CD4-positive, alpha-beta T cell treated with Interferon gamma for 1 hour (primary cell): Measurements from ENCODE around the gene WDR53.
"Not testable (repeated sequence)": the region's sequence is repeated elsewhere in the genome, so short reads cannot be mapped to it uniquely, and the experiment has no call there.

Source experiments
- DNase-seq: peaks from one replicate; pipeline ENCODE4 v3.0.0-alpha.2; 2020

Gene WDR53

GRCh38 chr3:196557236-196557635 is 11.1 kb downstream of the WDR53 start:
- no peak for DNase-seq

- no peak for DNase-seq
These were observed 13.1 kb downstream of the WDR53 start for GRCh38 chr3:196555295-196555694.

- DNase-seq = no peak
These were observed 14.1 kb downstream of the WDR53 start for GRCh38 chr3:196554205-196554604.

- no peak for DNase-seq
These were observed 14.8 kb downstream of the WDR53 start for GRCh38 chr3:196553551-196553950.

- DNase-seq = no peak
These were observed 16.1 kb downstream of the WDR53 start for GRCh38 chr3:196552253-196552652.

GRCh38 chr3:196550172-196550571 is 18.2 kb downstream of the WDR53 start:
- not testable (repeated sequence) for DNase-seq

- DNase-seq = not testable (repeated sequence)
These were observed 19.0 kb downstream of the WDR53 start for GRCh38 chr3:196549312-196549711.

GRCh38 chr3:196547067-196547466 is 21.3 kb downstream of the WDR53 start:
- DNase-seq = no peak

GRCh38 chr3:196546537-196546936 is 21.8 kb downstream of the WDR53 start:
- DNase-seq = no peak

- DNase-seq = no peak
These were observed 23.8 kb downstream of the WDR53 start for GRCh38 chr3:196544491-196544992.

DNA sequence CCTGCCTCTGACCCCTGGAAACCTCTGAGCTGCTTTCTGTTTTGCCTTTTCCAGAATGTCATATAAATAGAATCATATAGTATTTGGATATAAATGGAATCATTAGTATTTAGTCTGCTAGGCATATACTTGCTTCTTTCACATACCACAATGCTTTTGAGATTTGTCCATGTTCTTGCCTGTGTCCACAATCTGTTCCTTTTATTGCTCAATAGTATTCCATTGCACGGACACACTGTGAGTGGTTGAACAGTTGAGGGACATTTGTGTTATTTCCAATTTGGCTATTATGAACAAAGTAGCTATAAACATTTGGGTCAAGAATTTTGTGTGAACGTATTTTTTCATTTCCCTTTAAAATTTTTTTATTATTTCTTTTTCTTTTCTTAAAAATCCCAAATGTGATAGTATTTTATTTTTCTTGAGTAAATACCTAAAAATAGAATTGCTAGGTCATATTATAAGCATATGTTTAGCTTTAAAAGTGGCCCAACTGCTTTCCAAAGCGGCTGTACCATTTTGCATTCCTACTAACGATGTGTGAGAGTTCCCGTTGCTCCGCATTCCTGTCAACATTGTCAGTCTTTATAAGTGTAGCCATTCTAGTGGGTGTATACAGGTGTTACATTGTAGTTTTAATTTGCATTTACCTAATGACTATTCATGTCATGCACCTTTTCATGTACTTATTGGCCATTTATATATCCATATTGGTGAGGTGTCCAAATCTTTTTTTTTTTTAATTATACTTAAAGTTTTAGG is 26.5 kb downstream of the WDR53 start:
- DNase-seq = no peak

- peak; percentile 8 for DNase-seq
These were observed 30.9 kb downstream of the WDR53 start for GRCh38 chr3:196537319-196537984.

DNA sequence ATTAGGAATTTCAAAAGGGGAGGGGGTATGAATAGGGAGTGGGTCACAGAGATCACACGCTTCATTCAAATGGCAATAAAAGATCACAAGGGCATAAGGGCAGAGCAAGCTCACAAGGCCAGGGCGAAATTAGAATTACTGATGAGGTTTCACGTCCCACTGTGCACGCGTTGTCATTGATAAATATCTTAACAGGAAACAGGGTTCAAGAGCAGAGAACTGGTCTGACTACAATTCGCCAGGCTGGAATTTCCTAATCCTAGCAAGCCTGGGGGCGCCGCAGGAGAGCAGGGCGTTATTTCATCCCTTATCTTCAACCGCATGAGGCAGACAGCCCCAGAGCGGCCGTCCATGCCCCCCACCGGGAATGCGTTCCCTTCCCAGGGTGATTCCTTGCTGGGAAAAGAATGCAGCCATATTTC is 35.1 kb downstream of the WDR53 start:
- no peak for DNase-seq

DNA sequence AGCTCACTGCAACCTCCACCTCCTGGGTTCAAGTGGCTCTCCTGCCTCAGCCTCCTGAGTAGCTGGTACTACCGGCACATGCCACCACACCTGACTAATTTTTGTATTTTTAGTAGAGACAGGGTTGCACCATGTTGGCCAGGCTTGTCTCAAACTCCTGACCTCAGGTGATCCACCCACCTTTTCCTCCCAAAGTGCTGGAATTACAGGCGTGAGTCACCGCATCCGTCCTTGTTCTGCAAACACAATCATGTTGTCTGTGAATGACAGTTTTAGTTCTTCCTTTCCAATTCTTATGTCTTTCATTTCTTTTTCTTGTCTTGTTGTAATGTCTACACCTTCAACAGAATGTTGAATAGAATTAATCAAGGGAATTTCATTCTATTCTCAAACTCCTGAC is 36.9 kb downstream of the WDR53 start:
- no peak for DNase-seq

GRCh38 chr3:196528639-196529233 is 39.6 kb downstream of the WDR53 start:
- DNase-seq = peak; percentile 60

GRCh38 chr3:196525141-196525540 is 43.2 kb downstream of the WDR53 start:
- no peak for DNase-seq

GRCh38 chr3:196524527-196524926 is 43.8 kb downstream of the WDR53 start:
- no peak for DNase-seq

GRCh38 chr3:196523841-196524240 is 44.5 kb downstream of the WDR53 start:
- no peak for DNase-seq

- DNase-seq = not testable (repeated sequence)
These were observed 47.1 kb downstream of the WDR53 start for GRCh38 chr3:196521291-196521690.

DNA sequence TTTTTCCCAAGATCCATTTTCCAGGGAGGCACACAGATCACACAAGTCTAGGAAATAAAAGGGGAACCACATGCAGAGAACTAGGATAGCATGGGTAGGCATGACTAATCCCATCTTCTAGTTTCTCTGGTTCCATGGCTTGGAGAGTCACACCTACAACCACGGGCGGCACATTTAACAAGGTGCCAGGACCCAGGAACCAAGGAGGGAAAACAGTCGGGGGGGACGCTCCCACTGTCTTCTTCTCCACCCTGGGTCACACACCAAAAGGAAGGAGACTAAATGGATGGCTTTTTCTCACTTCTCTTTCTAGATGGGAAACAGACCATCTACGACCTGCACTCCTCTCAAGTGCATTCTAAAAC is 48.7 kb downstream of the WDR53 start:
- DNase-seq = no peak

DNA sequence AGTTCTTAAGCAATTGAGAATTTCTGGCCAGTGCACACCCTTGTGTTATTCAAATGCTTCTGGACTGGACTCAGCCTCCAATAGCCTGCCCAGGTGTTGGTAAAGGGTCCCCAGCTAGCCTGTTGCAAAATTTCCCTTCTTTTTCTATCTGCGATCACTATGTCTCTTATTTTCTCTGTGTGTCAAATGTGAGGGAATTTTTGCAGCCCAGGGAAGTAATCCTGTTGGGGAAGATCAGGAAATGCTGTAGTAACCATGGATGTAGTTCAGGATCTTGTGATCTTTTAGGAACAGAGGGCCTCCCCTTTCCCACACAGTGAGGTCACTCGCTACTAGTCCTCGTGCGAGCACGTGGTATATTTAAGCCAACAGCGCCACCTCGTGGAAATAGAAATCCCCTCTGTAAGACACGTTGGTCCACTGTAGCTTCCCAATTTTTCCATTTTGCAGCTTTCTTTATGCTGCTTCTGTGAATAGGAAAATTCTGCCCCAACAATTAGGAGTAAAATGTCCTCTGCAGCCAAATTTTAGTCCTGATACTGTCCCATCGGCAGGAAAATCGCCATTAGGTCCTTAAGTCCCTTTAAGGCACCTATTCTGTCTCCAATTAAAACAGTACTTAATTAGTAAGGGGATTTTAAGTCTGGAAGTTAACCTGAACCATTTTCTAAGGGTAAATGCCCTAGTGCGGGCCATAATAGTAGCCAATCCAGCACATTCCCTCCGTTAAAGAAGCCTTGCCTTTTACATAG is 49.2 kb downstream of the WDR53 start:
- peak; percentile 26 for DNase-seq

DNA sequence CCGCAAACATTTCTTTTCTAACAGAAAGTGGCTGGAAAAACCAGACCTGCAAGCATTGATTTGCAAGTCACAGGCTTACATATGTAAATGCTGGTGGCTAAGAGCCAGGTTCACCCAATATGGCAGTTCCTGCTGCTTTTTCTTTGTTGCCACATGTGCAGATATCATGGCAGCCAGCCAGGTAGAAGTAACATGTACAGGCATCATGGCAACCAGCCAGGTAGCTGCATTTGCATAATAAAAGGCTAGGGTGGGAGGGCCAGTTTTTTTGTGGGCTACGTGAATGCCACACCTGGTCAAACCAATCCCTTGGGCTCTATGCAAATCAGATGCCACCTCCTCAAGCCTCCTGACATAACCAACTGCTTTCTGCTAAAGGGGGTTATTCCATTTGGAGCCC is 50.4 kb downstream of the WDR53 start:
- no peak for DNase-seq

DNA sequence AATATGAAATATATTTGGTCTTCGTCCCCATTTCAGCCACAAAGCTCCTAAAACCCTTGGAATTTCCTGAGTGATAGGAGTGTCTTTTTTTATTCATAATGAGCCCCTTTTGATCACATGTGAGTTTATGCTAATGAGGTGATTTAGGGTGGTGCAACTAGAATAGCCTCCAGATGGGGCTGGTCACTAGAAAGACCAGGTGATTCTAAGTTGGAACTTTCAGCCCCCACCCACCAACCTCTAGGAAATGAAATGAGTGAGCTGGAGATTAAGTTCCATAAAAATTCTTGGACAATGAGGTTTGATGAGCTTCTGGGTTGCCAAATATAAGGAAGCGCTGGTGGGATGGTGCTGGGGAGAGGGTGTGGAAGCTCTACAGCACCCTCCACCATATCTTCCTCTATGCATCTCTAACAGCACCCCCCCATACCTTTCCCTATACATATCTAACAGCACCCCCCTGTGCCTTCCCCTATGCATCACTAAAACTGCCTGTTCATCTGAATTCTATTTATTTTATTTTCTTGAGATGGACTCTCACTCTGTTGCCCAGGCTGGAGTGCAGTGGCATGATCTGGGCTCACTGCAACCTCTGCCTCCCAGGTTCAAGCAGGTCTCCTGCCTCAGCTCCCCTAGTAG is 51.1 kb downstream of the WDR53 start:
- DNase-seq = no peak
